Keratinocyte (primary cell): ENCODE measurements around the gene MEAF6.

Source experiments
- CTCF ChIP-seq, 3 experiments: IDR thresholded peaks in 1 of 3; conservative IDR thresholded peaks in 1 of 3; optimal IDR thresholded peaks in 1 of 3; 2 replicates in 2 of 3; 3 replicates in 1 of 3; pipeline versions ENCODE3 to v1.5.1; 2011; ENCODE audit warnings: low read length in 3 of 3, mild to moderate bottlenecking in 3 of 3, moderate library complexity in 2 of 3, control low read depth in 1 of 3, inconsistent platforms in 1 of 3; ENCODE audit not compliant: insufficient read depth in 2 of 3; ENCODE audit errors: extremely low read depth in 1 of 3
- EZH2 ChIP-seq: IDR thresholded peaks from one replicate; pipeline ENCODE4 v1.6.1; 2012; ENCODE audit warnings: inconsistent platforms, mild to moderate bottlenecking, low read length, moderate library complexity

GRCh38 chr1:37456614-37457013, 58.0 kb downstream of the MEAF6 start:
- TF ChIP-seq EZH2 = no peak
- TF ChIP-seq CTCF (optimal IDR thresholded peaks at IDR 0.05 in 1 of 3, IDR thresholded peaks at IDR 0.05 in 1 of 3, conservative IDR thresholded peaks at IDR 0.05 in 1 of 3; ENCODE audit: extremely low read depth in 1 of 3, insufficient read depth in 2 of 3, low read length in 3 of 3) = no peak
